IMR-90 (cell line): ENCODE results near the gene LSM7. TPM values are rescaled to one million over a fixed set of nuclear protein-coding genes. Genes with fewer than 3 reads are reported as not detected.

Experiments
- ATAC-seq: fragments of 200-7000 bp; cut with Tn5 transposase; 2 replicates; pipeline ENCODE4 v1.9.1; 2020; ENCODE audit warnings: low read depth, mild to moderate bottlenecking, moderate library complexity
- BruUV-seq: library from RNA; stranded (reverse); fragments of 400-500 nt; replicated peaks from 2 replicates; lab custom pipeline; 2021; lab: Mats Ljungman, UMichigan
- CTCF ChIA-PET: fragments of 300-600 bp; formaldehyde crosslinking; extraction: SDS; loops from one replicate; lab custom pipeline; 2021; ENCODE audit warnings: antibody characterized with exemption; lab: Yijun Ruan, JAX
- POLR2A ChIA-PET: fragments of 300-600 bp; sonication (Branson Sonifier 250); formaldehyde crosslinking; loops from one replicate; lab custom pipeline; 2022; ENCODE audit warnings: antibody characterized with exemption; ENCODE audit not compliant: unreplicated experiment; lab: Charles Lee
- DNase-seq: peaks from one replicate; pipeline ENCODE4 v3.0.0; 2013
- H2AFZ ChIP-seq: replicated peaks from 2 replicates; pipeline ENCODE3; 2013; ENCODE audit warnings: low read length, mild to moderate bottlenecking; ENCODE audit not compliant: poor library complexity
- H2AK5ac ChIP-seq: 2 replicates; pipeline ENCODE4 v1.6.1; 2013; ENCODE audit warnings: low read depth, low read length, inconsistent platforms
- H2AK9ac ChIP-seq: replicated peaks from 2 replicates; pipeline ENCODE3; 2013; ENCODE audit warnings: mild to moderate bottlenecking, low read depth, low read length, moderate library complexity; ENCODE audit not compliant: poor library complexity
- H2BK120ac ChIP-seq: 2 replicates; pipeline ENCODE4 v1.6.1; 2013; ENCODE audit warnings: low read depth, low read length, inconsistent platforms
- H2BK15ac ChIP-seq: 3 replicates; pipeline ENCODE4 v1.6.1; 2013; ENCODE audit warnings: low read depth, low read length, inconsistent platforms
- H2BK20ac ChIP-seq: 2 replicates; pipeline ENCODE4 v1.6.1; 2013; ENCODE audit warnings: low read depth, mild to moderate bottlenecking, inconsistent platforms, low read length, moderate library complexity
- H2BK5ac ChIP-seq: 2 replicates; pipeline ENCODE4 v1.6.1; 2013; ENCODE audit warnings: mild to moderate bottlenecking, low read depth, low read length, inconsistent platforms; ENCODE audit not compliant: poor library complexity, severe bottlenecking
- H3K14ac ChIP-seq: replicated peaks from 2 replicates; pipeline ENCODE4 v1.6.1; 2013; ENCODE audit warnings: low read depth, low read length, inconsistent platforms
- H3K18ac ChIP-seq: 2 replicates; pipeline ENCODE4 v1.6.1; 2013; ENCODE audit warnings: low read depth, low read length, control low read depth
- H3K23ac ChIP-seq: 2 replicates; pipeline ENCODE4 v1.6.1; 2013; ENCODE audit warnings: low read depth, low read length, inconsistent platforms
- H3K27ac ChIP-seq: 2 replicates; pipeline ENCODE4 v1.5.1; 2013; ENCODE audit warnings: mild to moderate bottlenecking, control low read depth, low read length; ENCODE audit not compliant: insufficient read depth
- H3K27me3 ChIP-seq: 2 replicates; pipeline ENCODE4 v1.6.1; 2013; ENCODE audit warnings: low read length; ENCODE audit not compliant: control insufficient read depth, insufficient read depth
- H3K36me3 ChIP-seq: 2 replicates; pipeline ENCODE4 v1.6.1; 2013; ENCODE audit warnings: low read length, mixed read lengths; ENCODE audit not compliant: control insufficient read depth, insufficient read depth
- H3K4ac ChIP-seq: 2 replicates; pipeline ENCODE4 v1.6.1; 2013; ENCODE audit warnings: low read depth, low read length, inconsistent platforms
- H3K4me1 ChIP-seq: 2 replicates; pipeline ENCODE4 v1.6.1; 2013; ENCODE audit warnings: low read length, mixed read lengths; ENCODE audit not compliant: control insufficient read depth, insufficient read depth
- H3K4me2 ChIP-seq: 2 replicates; pipeline ENCODE4 v1.6.1; 2013; ENCODE audit warnings: low read depth, mild to moderate bottlenecking, control low read depth, low read length, moderate library complexity
- H3K4me3 ChIP-seq: 2 replicates; pipeline ENCODE4 v1.5.1; 2013; ENCODE audit warnings: low read depth, mild to moderate bottlenecking, control low read depth, low read length, moderate library complexity; ENCODE audit not compliant: insufficient read depth
- H3K56ac ChIP-seq: 2 replicates; pipeline ENCODE4 v1.6.1; 2013; ENCODE audit warnings: low read length, inconsistent platforms; ENCODE audit not compliant: insufficient read depth; ENCODE audit errors: extremely low read depth
- H3K79me1 ChIP-seq, 2 experiments: 2 replicates each; pipeline ENCODE4 v1.6.1; 2013; ENCODE audit warnings: low read length in 2 of 2, inconsistent platforms in 1 of 2, low read depth in 1 of 2
- H3K9ac ChIP-seq: 2 replicates; pipeline ENCODE4 v1.6.1; 2013; ENCODE audit warnings: low read depth, low read length, control low read depth
- H3K9me1 ChIP-seq: 2 replicates; pipeline ENCODE4 v1.6.1; 2013; ENCODE audit warnings: low read length, inconsistent platforms; ENCODE audit not compliant: insufficient read depth
- H3K9me3 ChIP-seq: 2 replicates; pipeline ENCODE4 v1.6.1; 2013; ENCODE audit warnings: low read length; ENCODE audit not compliant: control insufficient read depth, insufficient read depth
- H4K20me1 ChIP-seq: 2 replicates; pipeline ENCODE4 v1.6.1; 2013; ENCODE audit warnings: low read length, inconsistent platforms; ENCODE audit not compliant: insufficient read depth
- H4K5ac ChIP-seq: 2 replicates; pipeline ENCODE4 v1.6.1; 2013; ENCODE audit warnings: mild to moderate bottlenecking, low read depth, low read length, control low read depth
- H4K8ac ChIP-seq, 2 experiments: 2 replicates each; pipeline ENCODE4 v1.6.1; 2013; ENCODE audit warnings: low read depth in 2 of 2, low read length in 2 of 2, control low read depth in 1 of 2, inconsistent platforms in 1 of 2
- H4K91ac ChIP-seq: 2 replicates; pipeline ENCODE4 v1.6.1; 2013; ENCODE audit warnings: low read depth, low read length, inconsistent platforms; ENCODE audit not compliant: insufficient read depth
- CEBPB ChIP-seq: IDR thresholded peaks from 2 replicates; pipeline ENCODE4 v1.6.1; 2012; ENCODE audit warnings: low read depth, low read length, improper control_type of control experiment
- MXI1 ChIP-seq: IDR thresholded peaks from 2 replicates; pipeline ENCODE4 v1.6.1; 2012; ENCODE audit warnings: low read depth, mild to moderate bottlenecking, low read length, moderate library complexity, borderline replicate concordance
- RAD21 ChIP-seq: IDR thresholded peaks from 2 replicates; pipeline ENCODE4 v1.6.1; 2012; ENCODE audit warnings: low read length, improper control_type of control experiment
- WGBS, 2 experiments: methylation state at CpG; one replicate each; pipeline versions ENCODE4 v1.1.5 to v1.1.7; 2013; ENCODE audit warnings: missing lambda C conversion rate in 2 of 2; ENCODE audit not compliant: insufficient read length in 1 of 2; ENCODE audit errors: extremely low coverage in 2 of 2; 5-methylcytosine and 5-hydroxymethylcytosine counted together
- dilution Hi-C: fragments of 300-500 bp; cut with HindIII; formaldehyde crosslinking; loops from one replicate; pipeline ENCODE4 v1.14.3; 2018; ENCODE audit warnings: low sequenced_read_pairs; ENCODE audit not compliant: unreplicated experiment
- in situ Hi-C: fragments of 300-500 bp; cut with MboI; formaldehyde crosslinking; loops from 3 replicates; pipeline ENCODE4 v1.14.3; 2019; ENCODE audit warnings: low sequenced_read_pairs, inconsistent platforms, mixed read lengths
- intact Hi-C: fragments of 100-400 bp; cut with micrococcal nuclease; formaldehyde crosslinking; loops from 2 replicates; pipeline ENCODE4 v1.10.0; 2022
- polyA plus RNA-seq, 3 experiments: library from polyadenylated mRNA; depleted of rRNA; stranded (reverse); fragments of >200 nt; gene quantifications; 2 replicates each; pipeline ENCODE4 v1.2.3, GENCODE V29; 2012; ENCODE audit warnings: low replicate concordance in 1 of 3
- total RNA-seq: library from RNA; depleted of rRNA; stranded (reverse); fragments of >200 nt; gene quantifications from 2 replicates; pipeline ENCODE4 v1.2.3, GENCODE V29; 2012

LSM7 gene
- total and polyA plus RNA-seq, 2 of the 4 experiments (the other 2 are of a cell fraction) = 145 to 708 TPM

DNA sequence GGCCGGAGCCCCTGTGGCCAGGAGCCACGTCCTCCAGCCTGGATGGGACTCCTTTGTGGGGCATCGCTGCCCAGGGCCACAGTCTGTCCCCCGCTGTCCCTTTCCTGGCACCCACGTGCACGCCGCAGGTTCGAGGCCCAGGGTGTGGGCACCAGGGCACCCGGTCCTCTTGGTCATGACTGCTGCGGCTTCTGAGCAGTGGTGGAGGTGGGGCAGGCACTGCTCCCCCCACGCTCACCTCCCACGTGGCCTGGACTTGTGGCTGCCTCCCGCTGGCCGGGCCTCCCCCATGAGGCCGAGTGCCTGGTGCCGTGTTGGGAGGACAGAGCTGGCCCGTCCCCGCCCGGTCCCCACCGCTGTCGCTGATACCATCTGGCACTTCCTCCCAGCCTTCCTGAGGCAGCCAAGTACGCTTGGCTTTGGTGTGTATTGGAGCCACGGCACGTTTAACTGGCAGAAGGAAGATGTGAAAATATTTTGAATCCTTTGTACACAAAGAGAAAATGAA, 12.9 kb upstream of the LSM7 start:
- intact Hi-C loops = no loop called here
- dilution Hi-C loops = no loop called here
- ATAC-seq = no peak

More for the DNA sequence above, 12.9 kb upstream of the LSM7 start:
- WGBS, 2 experiments = 93% methylated on average over 3 of the region's 24 CpGs; no CpG with 5 or more reads in 1 of the 2 experiments
- in situ Hi-C loops = no loop called here
- no peaks in the 10 kb centered on the region for H3K9me3 ChIP-seq
- H4K8ac ChIP-seq = no peak overlapping the region
- H3K4me3 ChIP-seq = no peak overlapping the region
- H3K27ac ChIP-seq = no peak overlapping the region
- H3K23ac ChIP-seq = no peak overlapping the region
- no peak for DNase-seq
- ChIA-PET POLR2A (no interaction called here), CTCF (no interaction called here)
- no peak overlapping the region for H4K5ac ChIP-seq
- no peak overlapping the region for H2AK5ac ChIP-seq
- no peak overlapping the region for H3K56ac ChIP-seq
- H2BK15ac ChIP-seq = no peak overlapping the region
- no peak overlapping the region for H2BK5ac ChIP-seq
- H2AFZ ChIP-seq = no peak overlapping the region
- H3K4me2 ChIP-seq = no peak overlapping the region
- H4K91ac ChIP-seq = no peak overlapping the region
- no peak overlapping the region for H3K4ac ChIP-seq
- peaks cover 6% of the 10 kb centered on the region for H3K9me1 ChIP-seq
- H3K9ac ChIP-seq = no peak overlapping the region
- H3K4me1 ChIP-seq = no peaks in the 10 kb centered on the region
- TF ChIP-seq CEBPB = no peak
- TF ChIP-seq RAD21 = no peak
- TF ChIP-seq MXI1 = no peak
- H3K14ac ChIP-seq = no peak overlapping the region
- peaks cover 32% of the 10 kb centered on the region for H3K36me3 ChIP-seq
- no peak overlapping the region for H2BK120ac ChIP-seq
- BruUV-seq = no TSS peak
- H4K20me1 ChIP-seq = peaks cover 5% of the 10 kb centered on the region
- H3K27me3 ChIP-seq = no peaks in the 10 kb centered on the region
- H2AK9ac ChIP-seq = no peak overlapping the region
- H3K18ac ChIP-seq = no peak overlapping the region
- H2BK20ac ChIP-seq = no peak overlapping the region
- H3K79me1 ChIP-seq = peaks cover 5 to 19% of the 10 kb centered on the region in 2 experiments; a peak in 3 of 4 replicates
